ENCODE data around the gene BCCIP.

The BCCIP gene

DNA sequence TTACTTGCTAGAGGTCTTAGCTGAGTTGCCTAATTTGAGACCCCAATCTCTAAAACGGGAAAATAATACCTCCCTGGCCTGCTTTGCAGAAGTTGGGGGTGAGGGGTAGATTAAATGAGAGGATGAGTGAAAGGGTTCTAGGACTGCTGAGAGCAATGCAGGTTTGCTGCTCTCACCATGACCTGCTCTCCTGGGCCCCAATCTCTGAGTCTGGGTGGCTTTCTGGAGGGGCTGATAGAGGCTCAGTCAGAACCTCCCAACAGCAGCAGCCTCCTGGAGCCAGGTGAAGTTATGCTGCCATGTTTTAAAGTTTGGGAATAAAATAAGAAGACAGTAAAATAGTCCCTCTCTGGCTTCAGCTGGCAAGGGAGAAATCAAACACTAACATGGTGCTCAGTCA lies 7.6 kb upstream of the BCCIP start:
- TF ChIP-seq, protein P1, sequence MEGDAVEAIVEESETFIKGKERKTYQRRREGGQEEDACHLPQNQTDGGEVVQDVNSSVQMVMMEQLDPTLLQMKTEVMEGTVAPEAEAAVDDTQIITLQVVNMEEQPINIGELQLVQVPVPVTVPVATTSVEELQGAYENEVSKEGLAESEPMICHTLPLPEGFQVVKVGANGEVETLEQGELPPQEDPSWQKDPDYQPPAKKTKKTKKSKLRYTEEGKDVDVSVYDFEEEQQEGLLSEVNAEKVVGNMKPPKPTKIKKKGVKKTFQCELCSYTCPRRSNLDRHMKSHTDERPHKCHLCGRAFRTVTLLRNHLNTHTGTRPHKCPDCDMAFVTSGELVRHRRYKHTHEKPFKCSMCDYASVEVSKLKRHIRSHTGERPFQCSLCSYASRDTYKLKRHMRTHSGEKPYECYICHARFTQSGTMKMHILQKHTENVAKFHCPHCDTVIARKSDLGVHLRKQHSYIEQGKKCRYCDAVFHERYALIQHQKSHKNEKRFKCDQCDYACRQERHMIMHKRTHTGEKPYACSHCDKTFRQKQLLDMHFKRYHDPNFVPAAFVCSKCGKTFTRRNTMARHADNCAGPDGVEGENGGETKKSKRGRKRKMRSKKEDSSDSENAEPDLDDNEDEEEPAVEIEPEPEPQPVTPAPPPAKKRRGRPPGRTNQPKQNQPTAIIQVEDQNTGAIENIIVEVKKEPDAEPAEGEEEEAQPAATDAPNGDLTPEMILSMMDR (IDR thresholded peaks at IDR 0.05): no peak

DNA sequence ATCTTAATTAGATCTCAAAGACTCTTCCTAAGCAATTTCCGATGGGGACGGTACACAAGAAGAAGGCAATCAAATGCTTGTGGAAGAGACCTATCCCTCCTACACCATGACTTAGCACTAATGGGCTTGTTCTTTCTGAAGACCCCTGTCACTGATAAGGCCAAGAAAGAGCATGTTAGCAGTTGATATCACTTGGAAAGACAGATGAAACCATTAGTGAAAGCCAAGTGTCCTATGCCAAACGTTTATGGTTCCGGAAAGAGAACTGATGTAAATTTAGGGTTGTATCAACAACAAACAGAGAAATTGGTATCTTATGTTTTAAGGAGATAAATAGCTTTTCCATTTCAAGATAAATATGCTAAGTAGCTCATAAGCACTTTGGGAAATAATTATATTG lies 6.8 kb upstream of the BCCIP start:
- TF ChIP-seq, protein P1 (IDR thresholded peaks at IDR 0.05): no peak

DNA sequence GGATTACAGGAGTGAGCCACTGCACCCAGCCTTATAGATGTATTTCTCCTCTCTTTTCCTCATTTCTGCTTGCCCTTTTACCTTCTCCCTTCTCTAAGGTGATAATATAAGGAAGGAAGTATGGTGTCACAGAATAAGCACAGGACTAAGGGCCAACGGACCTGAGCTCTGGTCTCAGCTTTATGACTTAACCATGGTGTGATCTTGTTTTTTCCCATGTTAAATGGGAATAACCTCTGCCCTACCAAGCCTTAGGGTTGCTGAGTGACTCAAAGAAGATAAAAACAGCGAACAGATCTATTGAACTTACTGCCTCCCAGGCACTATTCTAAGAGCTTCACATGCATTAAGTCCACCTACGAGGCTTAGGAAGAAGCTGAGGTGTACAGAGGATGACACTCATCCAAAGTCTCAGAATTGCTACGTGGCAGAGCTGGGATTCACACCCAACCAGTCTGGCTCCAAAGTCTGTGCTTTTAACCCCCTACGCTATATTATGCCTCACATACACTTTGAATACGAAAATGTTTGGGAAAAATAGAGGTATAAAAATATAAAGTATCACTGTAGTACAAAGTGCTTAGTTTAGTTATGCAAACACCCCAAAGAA lies 5.9 kb upstream of the BCCIP start:
- TF ChIP-seq, protein P1 (IDR thresholded peaks at IDR 0.05): no peak

DNA sequence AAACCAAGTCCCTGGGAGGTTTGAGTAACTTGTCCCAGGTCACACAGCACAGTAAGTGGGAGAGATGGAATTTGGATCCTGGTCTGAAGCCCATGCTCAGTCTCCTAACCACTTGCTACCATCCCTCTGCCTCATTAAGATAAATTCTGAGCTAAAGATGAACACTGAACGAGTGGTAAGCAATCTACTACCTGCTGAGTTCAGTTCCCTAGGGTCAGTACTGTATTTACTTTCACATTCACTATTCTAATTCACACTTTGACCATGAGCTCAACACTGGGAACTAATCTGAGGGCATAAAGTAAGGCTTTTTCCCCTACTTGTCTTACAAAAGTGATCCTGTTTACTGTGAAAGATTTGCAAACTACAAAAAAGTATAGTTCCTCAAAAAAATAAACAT lies 2.6 kb upstream of the BCCIP start:
- TF ChIP-seq, protein P1 (IDR thresholded peaks at IDR 0.05): no peak

DNA sequence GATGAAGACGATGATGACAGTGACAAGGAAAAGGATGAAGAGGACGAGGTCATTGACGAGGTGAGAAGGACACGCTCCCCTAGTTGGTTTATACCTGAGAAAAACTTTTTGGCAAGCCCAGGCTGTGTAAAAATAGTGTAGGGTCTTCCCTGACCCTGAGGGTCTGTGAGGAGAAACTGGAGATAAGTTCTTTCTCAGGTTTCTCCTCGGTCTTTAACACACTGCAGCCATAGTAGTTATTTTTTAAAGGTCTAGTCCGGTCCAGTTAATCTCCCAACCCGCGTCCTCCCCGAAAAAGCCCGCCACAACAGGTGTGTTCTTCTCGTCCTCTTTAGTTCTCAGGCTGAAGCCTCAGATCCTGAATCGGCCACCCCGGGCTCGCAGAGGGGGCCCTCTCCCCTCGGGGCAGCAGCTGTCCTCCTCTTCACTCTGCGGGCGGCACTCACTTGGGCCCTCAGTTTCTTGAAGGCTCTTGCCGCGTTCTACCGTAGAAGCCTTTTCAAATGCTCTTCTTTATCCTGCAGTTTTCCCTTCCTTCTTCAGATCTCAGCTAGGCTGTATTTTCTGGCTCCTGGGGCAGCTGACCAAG lies 411 bp downstream of the BCCIP start:
- TF ChIP-seq, protein P1 (IDR thresholded peaks at IDR 0.05): no peak

DNA sequence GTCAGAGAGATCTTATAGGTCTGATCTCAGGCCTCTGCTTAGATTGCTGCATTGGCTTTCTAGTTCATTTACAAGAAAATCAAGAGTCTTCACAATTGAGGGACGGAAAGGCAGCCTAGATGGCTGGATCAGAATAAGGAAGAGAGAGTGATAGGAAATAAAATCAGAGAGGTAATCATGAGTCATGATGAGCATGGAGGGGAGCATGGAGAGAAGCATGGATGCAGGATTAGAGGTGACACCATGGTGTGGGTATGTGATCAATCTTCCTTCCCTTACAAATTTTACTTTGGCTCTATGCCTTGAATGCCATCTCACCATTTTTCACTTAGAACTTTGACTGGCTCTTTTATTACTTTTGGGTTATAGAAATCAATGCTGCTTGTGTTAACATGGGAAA lies 1.4 kb downstream of the BCCIP start:
- TF ChIP-seq, protein P1 (IDR thresholded peaks at IDR 0.05): no peak

DNA sequence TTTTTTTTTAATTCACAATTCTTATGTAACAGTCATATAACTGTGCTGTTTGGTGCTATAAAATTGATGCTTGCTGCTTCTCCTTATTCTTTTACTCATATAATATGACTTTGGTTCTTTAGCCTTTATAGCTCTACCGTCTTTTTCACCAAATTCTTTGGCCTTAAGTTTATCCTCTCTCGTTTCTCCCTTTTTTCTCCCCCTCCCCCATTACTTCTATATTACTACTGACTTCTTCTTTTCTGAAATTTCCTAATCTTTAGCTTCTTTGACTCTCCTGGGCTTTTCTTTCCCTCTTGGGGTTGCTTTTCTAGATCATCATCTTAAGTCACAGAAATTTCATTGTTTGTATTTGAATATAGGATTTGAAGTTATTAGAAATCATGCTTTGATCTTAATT lies 3.8 kb downstream of the BCCIP start:
- TF ChIP-seq, protein P1 (IDR thresholded peaks at IDR 0.05): no peak

DNA sequence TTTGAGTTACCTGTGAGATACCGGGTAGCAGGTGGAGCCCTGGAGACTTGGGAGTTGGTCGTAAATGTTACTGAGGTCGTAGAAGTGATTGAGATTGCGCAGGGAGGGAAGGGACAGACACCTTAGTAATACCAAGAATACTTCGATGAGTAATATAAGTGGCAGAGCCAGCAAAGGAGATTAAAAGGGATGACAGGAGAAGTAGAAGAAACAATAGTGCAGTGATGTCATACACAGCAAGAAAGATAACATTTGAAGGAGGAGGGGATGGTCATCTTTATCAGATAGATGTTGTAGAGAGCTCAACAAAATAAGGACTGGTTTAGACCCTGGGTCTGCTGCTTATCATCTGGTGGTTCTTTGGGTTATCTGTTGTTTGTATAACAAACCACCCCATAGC lies 5.0 kb downstream of the BCCIP start:
- TF ChIP-seq, protein P1 (IDR thresholded peaks at IDR 0.05): no peak

All from LNCAP (cell line).